Neural cell (in vitro differentiated cells): Measurements from ENCODE around the gene UBA6. TPM values are rescaled to one million over a fixed set of nuclear protein-coding genes. Genes with fewer than 3 reads are reported as not detected.

Source experiments
- H2AFZ ChIP-seq: fragments of 200-600, 300-800 bp; sonication (generic), shearing (Covaris generic); 2 replicates; pipeline ENCODE4 v1.6.0; 2014; ENCODE audit warnings: low read depth, mild to moderate bottlenecking, antibody characterized with exemption, low read length, moderate library complexity
- H3F3A ChIP-seq: fragments of 200-600 bp; shearing (Covaris generic); 2 replicates; pipeline ENCODE4 v1.6.1; 2016; ENCODE audit warnings: mild to moderate bottlenecking, moderate library complexity, mixed read lengths, antibody characterized with exemption, low read length; ENCODE audit not compliant: insufficient read depth, poor library complexity, severe bottlenecking
- H3K27ac ChIP-seq: fragments of 200-600, 300-800 bp; sonication (generic), shearing (Covaris generic); 2 replicates; pipeline ENCODE4 v1.5.1; 2014; ENCODE audit warnings: mild to moderate bottlenecking, low read length, moderate library complexity
- H3K27me3 ChIP-seq: fragments of 300-800, 200-600 bp; sonication (generic), shearing (Covaris generic); 2 replicates; pipeline ENCODE4 v1.6.0; 2014; ENCODE audit warnings: mild to moderate bottlenecking, low read depth, low read length, moderate library complexity; ENCODE audit not compliant: insufficient read depth
- H3K36me3 ChIP-seq: fragments of 300-800, 200-600 bp; sonication (generic), shearing (Covaris generic); 2 replicates; pipeline ENCODE4 v1.5.1; 2014; ENCODE audit warnings: mild to moderate bottlenecking, antibody characterized with exemption, low read length, moderate library complexity; ENCODE audit not compliant: insufficient read depth
- H3K4me2 ChIP-seq: fragments of 300-800, 200-600 bp; sonication (generic), shearing (Covaris generic); 2 replicates; pipeline ENCODE4 v1.6.0; 2014; ENCODE audit warnings: mild to moderate bottlenecking, low read length
- H3K4me3 ChIP-seq: fragments of 300-800, 200-600 bp; sonication (generic), shearing (Covaris generic); 2 replicates; pipeline ENCODE4 v1.5.1; 2014; ENCODE audit warnings: mild to moderate bottlenecking, low read length, moderate library complexity
- H3K79me2 ChIP-seq: fragments of 200-600 bp; shearing (Covaris generic); replicated peaks from 2 replicates; pipeline ENCODE4 v1.6.0; 2014; ENCODE audit warnings: mild to moderate bottlenecking, low read length, moderate library complexity; ENCODE audit not compliant: insufficient read depth
- H3K9ac ChIP-seq: fragments of 300-800, 200-600 bp; sonication (generic), shearing (Covaris generic); 2 replicates; pipeline ENCODE4 v1.6.1; 2016; ENCODE audit warnings: mild to moderate bottlenecking, low read length, mixed read lengths
- H3K9me2 ChIP-seq: fragments of 200-600 bp; shearing (Covaris generic); 2 replicates; pipeline ENCODE4 v1.6.1; 2016; ENCODE audit warnings: mild to moderate bottlenecking, low read length, mixed read lengths; ENCODE audit not compliant: insufficient read depth
- H3K9me3 ChIP-seq: fragments of 200-600, 300-800 bp; sonication (generic), shearing (Covaris generic); 2 replicates; pipeline ENCODE4 v1.6.1; 2016; ENCODE audit warnings: mild to moderate bottlenecking, mixed run types, low read length, moderate library complexity, mixed read lengths
- H4K20me1 ChIP-seq: fragments of 200-600 bp; shearing (Covaris generic); 2 replicates; pipeline ENCODE4 v1.6.1; 2016; ENCODE audit warnings: mild to moderate bottlenecking, mixed run types; ENCODE audit not compliant: insufficient read depth
- CTCF ChIP-seq: fragments of 450-650 bp; IDR thresholded peaks from 2 replicates; pipeline ENCODE4 v1.5.1; 2014; ENCODE audit warnings: antibody characterized with exemption, mild to moderate bottlenecking, moderate library complexity; ENCODE audit not compliant: poor library complexity, severe bottlenecking
- EP300 ChIP-seq: fragments of 450-650 bp; conservative IDR thresholded peaks from 2 replicates; pipeline ENCODE4 v1.6.1; 2014; ENCODE audit warnings: antibody characterized with exemption, mild to moderate bottlenecking, moderate library complexity; ENCODE audit not compliant: poor library complexity, severe bottlenecking
- EZH2 ChIP-seq: fragments of 200-600, 300-800 bp; shearing (Covaris generic), sonication (generic); IDR thresholded peaks from 2 replicates; pipeline ENCODE4 v1.6.1; 2014; ENCODE audit warnings: antibody characterized with exemption, low read length, borderline replicate concordance, mild to moderate bottlenecking; ENCODE audit not compliant: insufficient read depth, poor library complexity, severe bottlenecking
- MXI1 ChIP-seq: fragments of 450-650 bp; conservative IDR thresholded peaks from 2 replicates; pipeline ENCODE4 v1.6.1; 2014; ENCODE audit warnings: antibody characterized with exemption, mild to moderate bottlenecking; ENCODE audit not compliant: poor library complexity, severe bottlenecking
- POLR2AphosphoS5 ChIP-seq: IDR thresholded peaks from 2 replicates; pipeline ENCODE4 v1.6.1; 2012
- RAD21 ChIP-seq: fragments of 450-650 bp; conservative IDR thresholded peaks from 2 replicates; pipeline ENCODE4 v1.6.1; 2014; ENCODE audit warnings: antibody characterized with exemption, mild to moderate bottlenecking, moderate library complexity
- REST ChIP-seq: IDR thresholded peaks from 2 replicates; pipeline ENCODE4 v1.6.1; 2012; ENCODE audit warnings: borderline replicate concordance
- SMC3 ChIP-seq: fragments of 450-650 bp; conservative IDR thresholded peaks from 2 replicates; pipeline ENCODE4 v1.6.1; 2014; ENCODE audit warnings: antibody characterized with exemption, mild to moderate bottlenecking, moderate library complexity; ENCODE audit not compliant: poor library complexity
- TAF1 ChIP-seq: IDR thresholded peaks from 2 replicates; pipeline ENCODE4 v1.6.1; 2012; ENCODE audit warnings: low read depth
- polyA plus RNA-seq: library from polyadenylated mRNA; depleted of rRNA; stranded (reverse); fragments of >200 nt; gene quantifications from 2 replicates; pipeline ENCODE4 v1.2.3, GENCODE V29; 2014

UBA6 gene
- polyA plus RNA-seq, 1 donor from 2014 or later: 126 TPM

GRCh38 chr4:67687636-67688035 is 13.3 kb downstream of the UBA6 start:
- no peak overlapping the region for H3K4me3 ChIP-seq
- H3K9me3 ChIP-seq: no peaks in the 10 kb centered on the region
- H3K27me3 ChIP-seq: no peaks in the 10 kb centered on the region
- no peak overlapping the region for H3K27ac ChIP-seq
- H3K36me3 ChIP-seq: peaks cover 4% of the 10 kb centered on the region
- no peaks in the 10 kb centered on the region for H3K9me2 ChIP-seq
- H2AFZ ChIP-seq: no peak overlapping the region
- no peaks in the 10 kb centered on the region for H3F3A ChIP-seq
- no peaks in the 10 kb centered on the region for H4K20me1 ChIP-seq
- TF ChIP-seq RAD21: no peak
- no peak for TF ChIP-seq EP300
- no peak for TF ChIP-seq REST
- TF ChIP-seq CTCF: no peak
- TF ChIP-seq SMC3: no peak
- TF ChIP-seq MXI1: no peak
- no peak for TF ChIP-seq POLR2AphosphoS5
- TF ChIP-seq EZH2: no peak
- TF ChIP-seq TAF1: no peak
- H3K9ac ChIP-seq: no peak overlapping the region
- H3K79me2 ChIP-seq: peaks cover 10% of the 10 kb centered on the region
- no peak overlapping the region for H3K4me2 ChIP-seq

- peaks cover 7% of the 10 kb centered on the region for H3K79me2 ChIP-seq
These were observed 15.5 kb downstream of the UBA6 start for GRCh38 chr4:67685532-67685859.

More at GRCh38 chr4:67685532-67685859, 15.5 kb downstream of the UBA6 start:
- Histone ChIP-seq H3F3A (no peaks in the 10 kb centered on the region), H3K4me2 (no peak overlapping the region), H3K4me3 (no peak overlapping the region), H2AFZ (no peak overlapping the region), H3K27ac (no peak overlapping the region), H3K9me2 (no peaks in the 10 kb centered on the region), H3K9me3 (no peaks in the 10 kb centered on the region), H3K9ac (no peak overlapping the region), H3K36me3 (no peaks in the 10 kb centered on the region), H4K20me1 (no peaks in the 10 kb centered on the region), H3K27me3 (no peaks in the 10 kb centered on the region)
- TF ChIP-seq TAF1: no peak
- TF ChIP-seq MXI1: no peak
- no peak for TF ChIP-seq RAD21
- TF ChIP-seq POLR2AphosphoS5: no peak
- TF ChIP-seq CTCF: no peak
- TF ChIP-seq EP300: no peak
- TF ChIP-seq SMC3: no peak
- no peak for TF ChIP-seq EZH2
- no peak for TF ChIP-seq REST
